Measurements from ENCODE around the gene PCNX1. TPM values are rescaled to one million over a fixed set of nuclear protein-coding genes. Genes with fewer than 3 reads are reported as not detected.

Gene PCNX1
- total and polyA plus RNA-seq, 2 donors (not counting 1 experiment from before 2014, with no cell fraction given) = 35.7 to 69.4 TPM

GRCh38 chr14:71107921-71108320 is 200.7 kb downstream of the PCNX1 start:
- H3K9me3 ChIP-seq (ENCODE audit: control insufficient read depth, insufficient read depth, low read depth, low read length) = no peaks in the 10 kb centered on the region
- H3K4me2 ChIP-seq (ENCODE audit: extremely low read depth, insufficient read depth, low read length) = no peak overlapping the region
- H2AFZ ChIP-seq (ENCODE audit: low read length) = no peak overlapping the region
- H3K79me2 ChIP-seq (ENCODE audit: control insufficient read depth, insufficient read depth, low read length) = no peaks in the 10 kb centered on the region
- H4K20me1 ChIP-seq (ENCODE audit: control insufficient read depth, extremely low read depth, insufficient read depth, low read length) = no peaks in the 10 kb centered on the region
- H3K4me1 ChIP-seq (ENCODE audit: control insufficient read depth, extremely low read depth, insufficient read depth, low read length) = no peaks in the 10 kb centered on the region
- TF ChIP-seq EZH2 (IDR thresholded peaks at IDR 0.05; ENCODE audit: low read length, missing control alignments) = no peak
- TF ChIP-seq, protein P1, sequence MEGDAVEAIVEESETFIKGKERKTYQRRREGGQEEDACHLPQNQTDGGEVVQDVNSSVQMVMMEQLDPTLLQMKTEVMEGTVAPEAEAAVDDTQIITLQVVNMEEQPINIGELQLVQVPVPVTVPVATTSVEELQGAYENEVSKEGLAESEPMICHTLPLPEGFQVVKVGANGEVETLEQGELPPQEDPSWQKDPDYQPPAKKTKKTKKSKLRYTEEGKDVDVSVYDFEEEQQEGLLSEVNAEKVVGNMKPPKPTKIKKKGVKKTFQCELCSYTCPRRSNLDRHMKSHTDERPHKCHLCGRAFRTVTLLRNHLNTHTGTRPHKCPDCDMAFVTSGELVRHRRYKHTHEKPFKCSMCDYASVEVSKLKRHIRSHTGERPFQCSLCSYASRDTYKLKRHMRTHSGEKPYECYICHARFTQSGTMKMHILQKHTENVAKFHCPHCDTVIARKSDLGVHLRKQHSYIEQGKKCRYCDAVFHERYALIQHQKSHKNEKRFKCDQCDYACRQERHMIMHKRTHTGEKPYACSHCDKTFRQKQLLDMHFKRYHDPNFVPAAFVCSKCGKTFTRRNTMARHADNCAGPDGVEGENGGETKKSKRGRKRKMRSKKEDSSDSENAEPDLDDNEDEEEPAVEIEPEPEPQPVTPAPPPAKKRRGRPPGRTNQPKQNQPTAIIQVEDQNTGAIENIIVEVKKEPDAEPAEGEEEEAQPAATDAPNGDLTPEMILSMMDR (conservative IDR thresholded peaks at IDR 0.05 in 1 of 2, IDR thresholded peaks at IDR 0.05 in 1 of 2; ENCODE audit: low read depth in 1 of 2, low read length in 2 of 2) = no peak
- no peaks in the 10 kb centered on the region for H3K27me3 ChIP-seq (ENCODE audit: control insufficient read depth, insufficient read depth, low read length)
- no peak overlapping the region for H3K9ac ChIP-seq (ENCODE audit: insufficient read depth, low read length)
- H3K36me3 ChIP-seq (ENCODE audit: control insufficient read depth, insufficient read depth, low read length) = peaks cover 9% of the 10 kb centered on the region
- no peak overlapping the region for H3K27ac ChIP-seq (ENCODE audit: insufficient read depth, low read length)
- DNase-seq (ENCODE audit: low read depth in 2 of 2) = no peak
- H3K4me3 ChIP-seq (replicated peaks in 1 of 4; ENCODE audit: control extremely low read depth in 1 of 4, insufficient read depth in 1 of 4, low read depth in 3 of 4, low read length in 4 of 4) = no peak overlapping the region

- H3K36me3 ChIP-seq (ENCODE audit: control insufficient read depth, insufficient read depth, low read length) = peaks cover 6% of the 10 kb centered on the region
- H3K9me3 ChIP-seq (ENCODE audit: control insufficient read depth, insufficient read depth, low read depth, low read length) = no peaks in the 10 kb centered on the region
- H3K9ac ChIP-seq (ENCODE audit: insufficient read depth, low read length) = no peak overlapping the region
- H3K4me3 ChIP-seq (replicated peaks in 1 of 4; ENCODE audit: control extremely low read depth in 1 of 4, insufficient read depth in 1 of 4, low read depth in 3 of 4, low read length in 4 of 4) = no peak overlapping the region
- no peak overlapping the region for H3K27ac ChIP-seq (ENCODE audit: insufficient read depth, low read length)
- no peaks in the 10 kb centered on the region for H4K20me1 ChIP-seq (ENCODE audit: control insufficient read depth, extremely low read depth, insufficient read depth, low read length)
- no peak overlapping the region for H2AFZ ChIP-seq (ENCODE audit: low read length)
- no peak for DNase-seq (ENCODE audit: low read depth in 2 of 2)
- no peak overlapping the region for H3K4me2 ChIP-seq (ENCODE audit: extremely low read depth, insufficient read depth, low read length)
- H3K27me3 ChIP-seq (ENCODE audit: control insufficient read depth, insufficient read depth, low read length) = no peaks in the 10 kb centered on the region
- H3K4me1 ChIP-seq (ENCODE audit: control insufficient read depth, extremely low read depth, insufficient read depth, low read length) = peaks cover 4% of the 10 kb centered on the region
- H3K79me2 ChIP-seq (ENCODE audit: control insufficient read depth, insufficient read depth, low read length) = no peaks in the 10 kb centered on the region
- TF ChIP-seq EZH2 (IDR thresholded peaks at IDR 0.05; ENCODE audit: low read length, missing control alignments) = no peak
- TF ChIP-seq, protein P1 (conservative IDR thresholded peaks at IDR 0.05 in 1 of 2, IDR thresholded peaks at IDR 0.05 in 1 of 2; ENCODE audit: low read depth in 1 of 2, low read length in 2 of 2) = no peak
These were observed 201.3 kb downstream of the PCNX1 start for GRCh38 chr14:71108398-71109119.

- Histone ChIP-seq H3K4me2 (ENCODE audit: extremely low read depth, insufficient read depth, low read length) (no peak overlapping the region), H3K27ac (ENCODE audit: insufficient read depth, low read length) (no peak overlapping the region), H3K9me3 (ENCODE audit: control insufficient read depth, insufficient read depth, low read depth, low read length) (no peaks in the 10 kb centered on the region), H3K79me2 (ENCODE audit: control insufficient read depth, insufficient read depth, low read length) (no peaks in the 10 kb centered on the region), H2AFZ (ENCODE audit: low read length) (no peak overlapping the region), H3K4me1 (ENCODE audit: control insufficient read depth, extremely low read depth, insufficient read depth, low read length) (peaks cover 9% of the 10 kb centered on the region), H3K36me3 (ENCODE audit: control insufficient read depth, insufficient read depth, low read length) (peaks cover 9% of the 10 kb centered on the region), H3K27me3 (ENCODE audit: control insufficient read depth, insufficient read depth, low read length) (no peaks in the 10 kb centered on the region), H3K4me3 (replicated peaks in 1 of 4; ENCODE audit: control extremely low read depth in 1 of 4, insufficient read depth in 1 of 4, low read depth in 3 of 4, low read length in 4 of 4) (no peak overlapping the region), H4K20me1 (ENCODE audit: control insufficient read depth, extremely low read depth, insufficient read depth, low read length) (no peaks in the 10 kb centered on the region), H3K9ac (ENCODE audit: insufficient read depth, low read length) (no peak overlapping the region)
- DNase-seq (ENCODE audit: low read depth in 2 of 2) = peak; percentile 30 to 53
- TF ChIP-seq, protein P1 (conservative IDR thresholded peaks at IDR 0.05 in 1 of 2, IDR thresholded peaks at IDR 0.05 in 1 of 2; ENCODE audit: low read depth in 1 of 2, low read length in 2 of 2) = no peak
- TF ChIP-seq EZH2 (IDR thresholded peaks at IDR 0.05; ENCODE audit: low read length, missing control alignments) = no peak
These were observed 206.1 kb downstream of the PCNX1 start for GRCh38 chr14:71113376-71113775.
